Activated T-cell treated with anti-CD3 and anti-CD28 coated beads, Interleukin-2, amount 50 U/mL, for 4 hours (primary cell): ENCODE measurements around the gene DIO3. TPM values are rescaled to one million over a fixed set of nuclear protein-coding genes. Genes with fewer than 3 reads are reported as not detected.
"Not testable (repeated sequence)": the region's sequence is repeated elsewhere in the genome, so short reads cannot be mapped to it uniquely, and the experiment has no call there.

ENCODE experiments used
- ATAC-seq, 2 donors: fragments of 200-7000 bp; cut with Tn5 transposase; one replicate each; pipeline ENCODE4 v1.10.0; 2021
- DNase-seq: peaks from one replicate; pipeline ENCODE4 v3.0.0-alpha.2; 2020
- H3K27me3 Mint-ChIP-seq: one replicate; pipeline ENCODE4 v1.8.0; 2021; ENCODE audit warnings: low read depth, mixed read lengths
- H3K36me3 Mint-ChIP-seq: one replicate; pipeline ENCODE4 v1.8.0; 2022; ENCODE audit warnings: mixed read lengths; ENCODE audit not compliant: insufficient read depth
- H3K4me1 Mint-ChIP-seq: one replicate; pipeline ENCODE4 v1.8.0; 2021; ENCODE audit warnings: low read depth, mixed read lengths
- H3K4me3 Mint-ChIP-seq: one replicate; pipeline ENCODE4 v1.8.0; 2021; ENCODE audit warnings: mild to moderate bottlenecking, moderate library complexity, mixed read lengths
- H3K9me3 Mint-ChIP-seq: one replicate; pipeline ENCODE4 v1.8.0; 2021; ENCODE audit warnings: mixed read lengths
- total RNA-seq, 3 donors: library from RNA; stranded (reverse); gene quantifications; one replicate each; pipeline ENCODE4 v1.2.1, GENCODE V29; 2021

Gene DIO3
- total RNA-seq, 3 donors from 2014 or later: not detected

DNA sequence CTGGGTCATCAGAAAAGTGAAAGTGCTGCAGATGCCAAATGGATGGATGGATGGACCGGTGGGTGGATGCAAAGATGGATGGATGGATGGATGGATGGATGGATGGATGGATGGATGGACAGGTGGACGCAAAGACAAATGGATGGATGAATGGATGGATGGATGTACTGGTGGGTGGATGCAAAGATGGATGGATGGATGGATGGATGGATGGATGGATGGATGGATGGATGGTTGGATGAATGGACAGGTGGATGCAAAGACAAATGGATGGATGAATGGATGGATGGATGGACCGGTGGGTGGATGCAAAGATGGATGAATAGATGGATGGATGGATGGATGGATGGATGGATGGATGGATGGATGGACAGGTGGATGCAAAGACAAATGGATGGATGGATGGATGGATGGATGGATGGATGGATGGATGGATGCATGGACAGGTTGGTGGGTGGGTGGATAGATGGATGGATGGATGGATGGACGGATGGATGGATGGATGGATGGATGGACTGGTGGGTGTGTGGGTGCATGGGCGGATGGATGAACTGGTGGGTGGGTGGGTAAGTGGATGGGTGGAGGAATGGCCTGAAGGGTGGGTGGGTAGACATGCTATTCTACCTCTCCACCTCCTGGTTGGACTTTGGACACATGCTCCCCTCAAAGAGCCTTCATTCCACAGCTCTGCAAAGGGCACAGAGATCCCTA, 10.9 kb upstream of the DIO3 start:
- H3K4me1 Mint-ChIP-seq, H3K27me3 Mint-ChIP-seq, H3K4me3 Mint-ChIP-seq, ATAC-seq, H3K36me3 Mint-ChIP-seq, DNase-seq, H3K9me3 Mint-ChIP-seq: not testable (repeated sequence)

DNA sequence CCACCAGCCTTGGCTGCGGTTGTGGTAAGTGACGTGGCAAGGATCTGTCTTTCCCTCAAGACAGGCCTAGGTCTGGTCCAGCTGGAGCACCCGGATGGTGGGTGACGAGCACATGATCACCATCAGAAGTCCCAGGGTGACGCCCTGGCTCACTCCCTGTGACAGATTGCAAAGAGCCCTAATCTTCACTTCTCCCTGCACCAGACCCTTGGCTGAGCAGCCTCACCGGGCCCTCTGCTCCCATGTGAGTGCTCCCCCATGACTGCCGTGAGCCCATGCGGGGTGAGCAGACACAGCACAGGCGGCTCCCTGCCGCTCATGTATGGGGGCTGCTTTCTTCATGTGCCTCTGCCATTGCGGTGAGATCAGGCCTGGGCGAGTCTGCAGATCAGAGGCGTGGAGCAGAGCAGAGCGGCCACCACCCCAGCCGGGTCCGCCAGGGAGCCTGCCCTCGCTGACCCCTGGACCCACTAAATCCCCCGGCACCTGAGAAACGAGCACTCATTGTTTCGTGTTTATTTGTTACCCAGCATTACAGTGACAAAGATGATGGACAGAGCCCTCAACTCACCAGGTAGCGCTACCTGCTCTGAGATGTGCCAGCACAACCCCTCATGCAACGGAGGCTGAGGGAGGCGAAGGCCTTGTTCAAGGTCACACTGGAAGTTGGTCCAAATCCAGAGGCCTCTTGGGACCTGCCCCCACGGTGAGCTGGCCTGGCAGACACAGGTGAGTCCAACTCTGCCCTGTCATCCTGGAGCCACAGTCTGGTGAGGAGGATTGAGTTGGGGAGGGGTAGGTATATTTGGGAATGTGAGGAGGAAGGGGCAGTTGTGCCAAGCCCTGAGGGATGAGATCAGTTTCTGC, 9.3 kb upstream of the DIO3 start:
- Mint-ChIP-seq H3K4me1 (no peaks in the 10 kb centered on the region), H3K9me3 (no peaks in the 10 kb centered on the region), H3K27me3 (peaks cover 18% of the 10 kb centered on the region), H3K36me3 (no peaks in the 10 kb centered on the region), H3K4me3 (no peak overlapping the region)
- DNase-seq: no peak
- no peak for ATAC-seq

DNA sequence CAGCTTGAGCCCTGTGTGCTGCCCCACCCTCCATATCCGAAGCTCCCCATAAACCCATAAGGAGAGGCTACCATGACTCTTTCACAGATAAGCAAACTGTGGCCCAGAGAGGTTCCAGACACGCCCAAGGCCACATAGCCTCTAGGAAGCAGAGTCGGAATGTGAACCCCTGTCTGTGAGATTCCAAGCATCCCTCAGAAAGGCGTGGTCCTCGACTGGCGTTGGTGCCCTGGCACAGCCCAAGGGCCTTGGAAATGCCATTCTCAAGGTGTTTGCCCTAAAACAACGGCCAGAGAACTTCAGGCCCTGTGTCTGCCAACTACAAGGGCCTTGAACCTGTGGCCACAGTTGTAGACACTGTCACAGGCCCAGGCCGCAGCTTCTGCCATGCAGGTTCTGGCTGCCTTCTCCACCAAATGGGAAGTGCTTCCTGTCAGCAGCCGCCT, 8.5 kb upstream of the DIO3 start:
- ATAC-seq (no peak), DNase-seq (no peak)
- no peak overlapping the region for H3K4me3 Mint-ChIP-seq
- H3K27me3 Mint-ChIP-seq: peaks cover 26% of the 10 kb centered on the region
- H3K36me3 Mint-ChIP-seq: no peaks in the 10 kb centered on the region
- H3K9me3 Mint-ChIP-seq: no peaks in the 10 kb centered on the region
- H3K4me1 Mint-ChIP-seq: no peaks in the 10 kb centered on the region

DNA sequence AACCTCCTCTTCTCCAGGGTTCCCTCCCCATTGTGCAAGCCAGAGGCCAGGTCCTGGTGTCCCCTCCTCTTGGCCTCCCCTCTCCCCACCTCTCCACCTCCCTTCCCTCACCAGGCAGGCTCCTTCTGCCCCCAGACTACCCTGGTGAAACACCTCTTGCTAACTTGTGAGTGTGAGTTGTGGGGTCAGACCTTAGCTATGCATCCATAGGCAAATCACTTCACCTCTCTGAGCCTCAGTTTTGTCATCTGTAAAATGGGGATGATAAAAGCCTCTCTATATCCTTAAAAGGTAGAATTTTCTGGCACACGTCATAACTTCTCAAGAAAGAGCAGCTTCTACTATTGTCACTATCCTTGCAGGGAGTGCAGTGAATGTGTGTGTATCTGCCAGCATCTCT, 7.9 kb upstream of the DIO3 start:
- Mint-ChIP-seq H3K27me3 (peaks cover 30% of the 10 kb centered on the region), H3K36me3 (no peaks in the 10 kb centered on the region), H3K9me3 (no peaks in the 10 kb centered on the region), H3K4me1 (no peaks in the 10 kb centered on the region), H3K4me3 (no peak overlapping the region)
- ATAC-seq (no peak), DNase-seq (no peak)

DNA sequence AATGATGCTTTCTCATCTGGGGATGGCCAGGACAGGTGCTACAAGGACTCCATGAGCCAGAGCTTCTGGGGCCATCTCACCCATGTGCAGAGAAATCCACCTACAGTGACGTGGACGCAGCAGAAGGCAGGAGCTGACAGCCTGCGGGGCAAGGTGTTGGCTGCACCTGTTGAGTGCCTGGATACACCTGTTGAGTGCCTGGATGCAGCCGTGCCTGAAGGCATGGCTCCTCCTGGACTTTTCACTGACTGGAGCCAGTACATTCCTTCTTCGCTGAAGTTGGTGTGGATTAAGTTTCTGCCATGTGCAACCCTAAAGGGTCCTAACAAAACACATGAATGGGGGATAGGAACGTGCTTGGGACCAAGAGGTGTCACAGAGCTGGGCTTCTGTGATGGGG, 7.4 kb upstream of the DIO3 start:
- ATAC-seq (no peak), DNase-seq (no peak)
- Mint-ChIP-seq H3K4me3 (no peak overlapping the region), H3K4me1 (no peaks in the 10 kb centered on the region), H3K27me3 (peaks cover 35% of the 10 kb centered on the region), H3K9me3 (no peaks in the 10 kb centered on the region), H3K36me3 (no peaks in the 10 kb centered on the region)

DNA sequence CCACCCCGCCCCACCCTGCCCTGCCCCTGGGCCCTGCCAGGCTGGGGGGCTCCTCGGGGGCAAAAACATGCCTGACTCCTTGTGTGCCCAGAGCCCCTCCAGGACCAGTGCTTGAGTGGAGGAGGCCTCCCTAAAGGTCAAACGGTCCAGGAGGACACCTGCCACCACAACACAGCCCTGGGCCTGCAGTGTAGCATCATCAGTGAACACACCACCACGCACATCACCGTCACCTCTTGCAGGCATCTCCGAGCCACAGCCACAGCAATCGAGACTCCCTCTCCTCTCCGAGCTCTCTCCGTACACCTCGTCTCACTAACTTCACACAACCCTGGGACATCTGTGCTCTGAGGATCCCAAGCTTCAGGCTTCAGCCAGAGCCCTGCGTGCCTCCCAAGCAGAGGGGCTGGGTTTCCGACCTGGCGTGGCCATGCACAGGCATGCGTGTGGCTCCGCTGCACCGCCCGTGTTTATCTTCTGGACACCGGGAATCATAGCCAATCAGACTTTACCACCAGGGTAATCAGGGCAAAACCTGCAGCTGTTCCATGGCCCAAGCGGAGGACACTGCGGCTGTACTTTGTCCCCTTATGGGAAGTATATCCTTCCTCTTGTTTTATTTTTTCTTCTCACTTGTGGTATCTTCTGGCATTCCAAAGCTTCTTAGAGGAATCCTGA, 6.2 kb upstream of the DIO3 start:
- Mint-ChIP-seq H3K27me3 (peaks cover 38% of the 10 kb centered on the region), H3K4me3 (no peak overlapping the region), H3K9me3 (no peaks in the 10 kb centered on the region), H3K36me3 (no peaks in the 10 kb centered on the region), H3K4me1 (no peaks in the 10 kb centered on the region)
- no peak for DNase-seq
- ATAC-seq: no peak

- not testable (repeated sequence) for H3K4me1 Mint-ChIP-seq, H3K9me3 Mint-ChIP-seq, DNase-seq, H3K4me3 Mint-ChIP-seq, ATAC-seq, H3K36me3 Mint-ChIP-seq
- H3K27me3 Mint-ChIP-seq: peaks cover 38% of the 10 kb centered on the region
Observed at GRCh38 chr14:101555669-101556043, 5.6 kb upstream of the DIO3 start.

GRCh38 chr14:101556131-101556530, 5.2 kb upstream of the DIO3 start:
- H3K36me3 Mint-ChIP-seq: no peaks in the 10 kb centered on the region
- H3K4me1 Mint-ChIP-seq: no peaks in the 10 kb centered on the region
- no peaks in the 10 kb centered on the region for H3K9me3 Mint-ChIP-seq
- DNase-seq (no peak), ATAC-seq (no peak)
- peaks cover 38% of the 10 kb centered on the region for H3K27me3 Mint-ChIP-seq
- no peak overlapping the region for H3K4me3 Mint-ChIP-seq

- Mint-ChIP-seq H3K36me3 (no peaks in the 10 kb centered on the region), H3K9me3 (no peaks in the 10 kb centered on the region), H3K4me1 (no peaks in the 10 kb centered on the region), H3K4me3 (no peak overlapping the region), H3K27me3 (peaks cover 43% of the 10 kb centered on the region)
- DNase-seq (no peak), ATAC-seq (no peak)
Observed at GRCh38 chr14:101556566-101557320, 4.6 kb upstream of the DIO3 start.

DNA sequence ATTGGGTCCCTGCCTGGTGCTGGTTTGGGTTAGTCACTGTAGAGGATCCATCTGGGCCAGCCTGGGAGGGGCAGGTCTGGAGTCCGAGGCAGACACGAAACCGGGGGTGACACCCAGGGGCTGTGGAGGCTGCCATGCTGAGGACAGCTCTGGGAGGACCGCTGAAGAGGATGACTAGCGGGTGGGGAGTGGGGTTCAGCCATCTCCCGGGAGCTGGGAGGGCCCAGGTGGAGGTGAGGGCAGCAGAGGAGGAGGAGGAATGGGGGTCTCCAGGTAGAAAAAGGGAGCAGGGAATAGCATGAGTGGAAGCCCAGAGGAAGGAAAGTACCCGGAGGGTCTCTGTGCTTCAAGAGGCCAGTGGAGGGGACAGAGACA, 4.0 kb upstream of the DIO3 start:
- no peak overlapping the region for H3K4me3 Mint-ChIP-seq
- H3K9me3 Mint-ChIP-seq: no peaks in the 10 kb centered on the region
- H3K4me1 Mint-ChIP-seq: no peaks in the 10 kb centered on the region
- DNase-seq (no peak), ATAC-seq (no peak)
- H3K27me3 Mint-ChIP-seq: peaks cover 48% of the 10 kb centered on the region
- H3K36me3 Mint-ChIP-seq: no peaks in the 10 kb centered on the region

GRCh38 chr14:101557811-101558738, 3.2 kb upstream of the DIO3 start:
- ATAC-seq (no peak), DNase-seq (no peak)
- Mint-ChIP-seq H3K27me3 (peaks cover 55% of the 10 kb centered on the region), H3K4me1 (peaks cover 4% of the 10 kb centered on the region), H3K4me3 (no peak overlapping the region), H3K9me3 (no peaks in the 10 kb centered on the region), H3K36me3 (no peaks in the 10 kb centered on the region)

- Mint-ChIP-seq H3K36me3 (no peaks in the 10 kb centered on the region), H3K4me3 (no peak overlapping the region), H3K9me3 (no peaks in the 10 kb centered on the region), H3K27me3 (peaks cover 59% of the 10 kb centered on the region), H3K4me1 (peaks cover 4% of the 10 kb centered on the region)
- no peak for ATAC-seq
- no peak for DNase-seq
Observed at GRCh38 chr14:101558739-101559240, 2.5 kb upstream of the DIO3 start.

- Mint-ChIP-seq H3K9me3 (no peaks in the 10 kb centered on the region), H3K4me3 (no peak overlapping the region), H3K27me3 (peaks cover 63% of the 10 kb centered on the region), H3K4me1 (peaks cover 4% of the 10 kb centered on the region), H3K36me3 (no peaks in the 10 kb centered on the region)
- ATAC-seq: no peak
- DNase-seq: no peak
Observed at GRCh38 chr14:101559250-101559623, 2.1 kb upstream of the DIO3 start.
